HG03280 (cell line): Measurements from ENCODE around the gene TLX2.

ENCODE experiments used
- ATAC-seq: cut with Tn5 transposase; IDR thresholded peaks from one replicate; pipeline ENCODE4 v1.9.1; 2021; ENCODE audit warnings: mild to moderate bottlenecking, moderate library complexity; ENCODE audit not compliant: unreplicated experiment

The TLX2 gene

GRCh38 chr2:74511104-74511989, 2.9 kb upstream of the TLX2 start:
- ATAC-seq, result no peak

DNA sequence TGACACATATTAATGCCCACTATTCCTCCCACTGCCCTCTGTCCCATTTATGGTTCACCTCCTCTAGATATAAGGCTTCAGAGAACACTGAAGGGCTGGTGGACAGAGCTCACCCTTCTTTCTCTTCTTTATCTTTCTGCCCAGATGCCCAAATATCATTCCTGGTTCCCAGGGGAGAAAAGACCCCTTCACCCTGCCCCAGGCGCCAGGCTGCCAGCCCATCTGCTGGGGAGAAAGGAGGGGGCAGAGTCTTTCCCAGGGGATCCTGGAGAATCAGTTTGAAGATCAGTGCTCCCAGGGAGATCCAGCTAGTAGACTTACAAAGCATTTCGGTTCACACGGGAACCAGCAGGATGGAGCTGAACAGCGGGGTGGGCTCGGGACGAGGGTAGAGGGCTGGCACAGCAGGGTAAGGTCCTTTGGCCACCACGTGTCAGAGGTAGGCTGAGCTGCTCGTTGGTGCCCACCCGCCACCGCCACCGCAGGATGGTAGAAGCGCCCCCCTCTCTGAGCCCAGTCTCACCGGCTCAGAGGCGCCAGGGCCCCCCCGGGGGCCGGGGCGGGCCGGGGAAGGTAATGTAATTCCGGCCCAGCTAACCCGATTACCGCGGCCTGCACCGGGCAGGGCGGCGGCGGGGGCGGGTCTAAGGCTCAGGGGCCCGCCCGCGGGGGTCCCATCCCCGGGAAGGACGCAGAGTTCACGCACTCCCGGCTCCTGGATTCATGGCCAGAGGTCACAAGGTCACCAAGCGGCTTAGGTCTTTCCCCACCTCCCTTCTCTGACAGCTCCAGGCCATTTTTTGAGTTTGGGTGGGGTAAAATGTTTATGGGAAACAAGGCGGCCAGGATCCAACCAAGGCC, 1.3 kb upstream of the TLX2 start:
- no peak for ATAC-seq

DNA sequence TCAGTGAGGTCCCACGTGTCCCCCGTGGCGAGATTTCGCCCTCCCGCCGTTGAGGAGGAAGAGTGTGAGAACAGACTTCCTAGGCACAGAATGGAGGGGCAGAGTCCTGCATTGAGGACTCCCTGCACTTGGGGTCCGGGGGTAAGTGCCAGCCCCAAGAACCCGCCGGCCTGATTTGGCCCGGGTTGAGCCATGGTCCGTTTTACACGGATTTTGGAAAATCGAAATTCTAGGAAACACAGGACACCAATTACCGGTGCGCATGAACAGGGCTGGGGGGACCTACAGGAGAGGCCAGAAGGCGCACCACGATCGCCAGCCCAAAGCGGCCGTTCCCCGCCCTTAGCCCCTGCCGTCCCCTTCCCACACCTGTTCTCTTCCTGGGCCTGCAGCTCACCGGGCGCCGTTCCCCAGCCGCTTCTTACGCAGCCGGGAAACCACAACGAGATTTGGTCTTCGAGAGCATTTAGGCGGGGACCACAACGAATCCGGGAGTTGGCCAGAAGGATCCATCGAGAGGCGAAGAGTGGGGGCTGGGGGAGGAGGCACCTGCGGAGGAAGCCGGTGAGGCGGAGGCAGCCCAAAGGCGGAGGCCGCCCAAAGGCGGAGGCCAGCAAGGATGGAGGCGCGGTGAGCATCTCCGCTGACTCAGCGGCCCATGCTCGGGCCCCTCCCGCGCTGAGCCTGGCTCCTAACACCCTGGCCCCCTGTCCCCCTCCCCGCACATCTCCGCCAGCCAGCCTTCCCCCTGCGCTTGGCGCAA, 464 bp upstream of the TLX2 start:
- no peak for ATAC-seq

DNA sequence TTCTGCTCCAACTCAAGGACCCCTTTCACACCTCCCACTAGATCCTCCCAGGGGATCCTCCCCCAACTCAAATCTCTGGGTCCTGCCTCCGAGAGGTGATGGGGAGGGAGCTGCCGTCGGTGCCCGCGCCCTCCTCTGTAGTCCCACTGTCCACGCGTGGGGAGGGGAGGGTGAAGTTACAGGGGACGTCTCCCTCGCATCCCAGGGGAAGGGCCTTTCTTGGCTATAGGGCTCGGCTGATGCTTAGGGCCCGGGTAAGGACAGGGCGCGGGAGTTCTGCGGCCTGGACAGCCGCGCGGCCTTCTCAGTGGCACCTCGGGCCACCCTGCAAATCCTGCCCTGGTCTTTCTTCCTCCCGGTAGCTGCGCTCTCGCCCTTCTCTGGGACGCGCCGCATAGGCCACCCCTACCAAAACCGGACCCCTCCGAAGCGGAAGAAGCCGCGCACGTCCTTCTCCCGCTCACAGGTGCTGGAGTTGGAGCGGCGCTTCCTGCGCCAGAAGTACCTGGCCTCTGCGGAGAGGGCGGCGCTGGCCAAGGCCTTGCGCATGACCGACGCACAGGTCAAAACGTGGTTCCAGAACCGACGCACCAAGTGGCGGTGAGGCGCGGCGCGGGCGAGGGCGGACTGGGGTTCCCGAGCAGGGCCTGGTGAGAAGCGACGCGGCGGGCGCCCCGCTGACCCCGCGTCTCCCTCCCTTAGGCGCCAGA, 1.2 kb downstream of the TLX2 start:
- ATAC-seq, result peak; percentile 19

DNA sequence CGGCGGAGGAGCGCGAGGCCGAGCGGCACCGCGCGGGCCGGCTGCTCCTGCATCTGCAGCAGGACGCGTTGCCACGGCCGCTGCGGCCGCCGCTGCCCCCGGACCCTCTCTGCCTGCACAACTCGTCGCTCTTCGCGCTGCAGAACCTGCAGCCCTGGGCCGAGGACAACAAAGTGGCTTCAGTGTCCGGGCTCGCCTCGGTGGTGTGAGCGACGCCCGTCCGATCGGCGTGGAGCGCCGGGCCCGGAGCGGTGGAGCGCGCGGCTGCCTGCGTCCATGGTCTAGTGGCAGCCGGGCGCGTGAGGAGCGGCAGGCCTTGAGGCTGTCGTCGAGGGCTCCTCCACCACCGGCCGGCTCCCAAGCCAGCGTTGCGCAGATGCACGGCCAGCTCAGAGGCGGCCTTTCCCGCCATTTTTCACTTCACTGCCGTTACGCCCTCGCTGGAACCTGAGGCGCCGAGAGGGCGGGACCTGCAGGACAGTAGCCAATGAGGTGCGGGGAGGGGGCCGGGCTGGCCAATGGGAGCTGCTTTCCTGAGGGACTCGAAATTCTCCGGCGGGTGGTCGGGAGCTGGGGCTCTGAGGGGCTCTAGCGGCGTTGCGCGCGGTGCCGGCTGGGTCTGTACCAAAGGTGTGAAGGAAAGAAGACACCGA, 1.9 kb downstream of the TLX2 start:
- ATAC-seq, result peak; percentile 75

GRCh38 chr2:74516650-74517049, 2.4 kb downstream of the TLX2 start:
- ATAC-seq, result no peak

DNA sequence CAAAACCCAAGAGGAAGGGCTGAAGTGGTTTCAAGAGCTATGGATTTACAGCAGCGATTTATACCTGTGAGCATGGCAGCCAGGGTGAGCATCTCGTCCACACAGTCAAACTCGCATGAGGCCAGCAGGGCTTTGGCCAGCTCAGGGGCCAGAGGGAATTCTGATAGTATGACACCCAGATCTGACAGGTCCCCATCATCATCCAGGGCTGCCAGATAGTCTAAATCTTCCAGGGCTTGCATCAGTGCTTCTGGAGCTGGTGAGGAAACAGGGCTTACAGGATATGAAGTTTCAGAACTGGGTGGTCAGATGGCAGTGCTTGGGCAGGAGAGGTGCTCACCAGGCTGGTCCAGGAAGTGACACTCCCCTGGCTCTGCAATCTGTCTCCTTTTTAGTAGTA, 8.3 kb downstream of the TLX2 start:
- no peak for ATAC-seq

GRCh38 chr2:74524005-74524404, 9.8 kb downstream of the TLX2 start:
- no peak for ATAC-seq

DNA sequence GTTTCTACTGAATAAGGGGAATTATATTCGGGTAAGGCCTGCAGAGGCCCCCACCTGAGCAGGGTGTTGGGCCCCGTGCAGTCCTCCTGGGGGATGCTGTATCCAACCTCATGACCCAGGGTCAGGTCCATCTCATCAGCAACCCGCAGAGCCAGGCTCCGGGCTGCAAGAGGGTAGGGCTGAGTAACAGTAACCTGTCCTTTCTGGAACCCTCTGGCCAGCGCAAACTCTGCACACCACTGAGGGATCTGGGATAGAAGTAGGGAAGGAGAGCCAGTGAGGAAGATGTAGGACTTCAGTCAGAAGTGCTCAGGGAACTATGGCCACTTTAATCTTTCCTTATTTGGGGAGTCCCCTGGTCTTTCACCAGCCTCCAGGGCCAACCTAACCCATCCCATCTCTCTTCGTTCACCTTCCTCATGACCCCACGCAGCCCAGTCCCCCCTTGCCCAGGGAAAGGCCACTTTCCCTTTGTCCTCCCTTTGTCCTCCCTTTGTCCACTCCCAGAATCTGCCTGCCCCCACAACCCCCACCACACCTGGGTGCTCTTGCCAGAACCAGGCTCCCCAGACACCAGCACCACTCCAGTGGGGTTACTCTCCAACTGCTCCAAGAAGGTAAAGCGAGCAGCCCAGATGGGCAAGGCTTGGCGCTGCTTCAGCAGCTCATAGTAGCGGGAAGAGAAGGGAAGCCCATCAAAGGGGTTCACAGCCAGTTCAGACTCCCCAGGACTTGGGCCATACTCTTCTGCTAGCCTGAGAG, 10.9 kb downstream of the TLX2 start:
- ATAC-seq, result no peak

- no peak for ATAC-seq
Measured at GRCh38 chr2:74525717-74526648, 11.7 kb downstream of the TLX2 start, which contains the start of gene DQX1. Gene DQX1 (minus strand): TSS chr2:74526231. CDS start chr2:74525729, 502 bp downstream.

DNA sequence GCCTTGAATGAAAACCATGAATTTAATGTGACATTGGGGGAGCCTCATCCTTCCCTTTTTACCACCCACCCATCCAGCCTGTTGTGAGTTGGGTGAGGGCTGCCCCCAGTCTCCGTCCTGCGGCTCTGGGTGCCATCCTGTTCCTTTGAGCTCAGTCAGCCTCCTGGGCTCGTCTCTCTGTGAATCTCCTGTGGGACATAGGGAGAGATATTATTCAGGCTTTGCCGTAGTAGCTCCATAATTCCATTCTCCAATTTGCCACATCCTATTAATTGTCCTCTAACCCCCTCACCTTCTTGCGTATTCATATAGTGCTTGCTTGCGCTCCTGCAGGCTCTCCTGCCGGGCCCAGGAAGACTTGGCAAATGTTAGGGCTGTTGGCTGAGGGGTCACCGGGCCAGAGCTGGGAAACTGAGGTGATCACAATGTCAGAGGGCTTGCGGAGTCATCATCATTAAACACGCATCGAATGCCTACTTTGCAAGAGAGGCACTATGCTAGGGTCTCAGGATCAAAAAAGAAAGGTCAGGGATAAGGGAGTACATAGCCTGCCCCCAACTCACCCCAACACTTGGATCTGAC, 12.5 kb downstream of the TLX2 start:
- no peak for ATAC-seq

GRCh38 chr2:74527741-74528140, 13.5 kb downstream of the TLX2 start:
- ATAC-seq, result no peak

GRCh38 chr2:74528600-74529356, 14.5 kb downstream of the TLX2 start:
- ATAC-seq, result peak; percentile 3

- peak; percentile 79 for ATAC-seq
Measured at GRCh38 chr2:74529357-74530238, 15.3 kb downstream of the TLX2 start, which contains the start of the genes AUP1 and HTRA2. Gene AUP1 (minus strand): TSS chr2:74529706. CDS start chr2:74529629, 77 bp downstream. Gene HTRA2 (plus strand): TSS chr2:74529933. CDS start chr2:74530007, 74 bp downstream.

DNA sequence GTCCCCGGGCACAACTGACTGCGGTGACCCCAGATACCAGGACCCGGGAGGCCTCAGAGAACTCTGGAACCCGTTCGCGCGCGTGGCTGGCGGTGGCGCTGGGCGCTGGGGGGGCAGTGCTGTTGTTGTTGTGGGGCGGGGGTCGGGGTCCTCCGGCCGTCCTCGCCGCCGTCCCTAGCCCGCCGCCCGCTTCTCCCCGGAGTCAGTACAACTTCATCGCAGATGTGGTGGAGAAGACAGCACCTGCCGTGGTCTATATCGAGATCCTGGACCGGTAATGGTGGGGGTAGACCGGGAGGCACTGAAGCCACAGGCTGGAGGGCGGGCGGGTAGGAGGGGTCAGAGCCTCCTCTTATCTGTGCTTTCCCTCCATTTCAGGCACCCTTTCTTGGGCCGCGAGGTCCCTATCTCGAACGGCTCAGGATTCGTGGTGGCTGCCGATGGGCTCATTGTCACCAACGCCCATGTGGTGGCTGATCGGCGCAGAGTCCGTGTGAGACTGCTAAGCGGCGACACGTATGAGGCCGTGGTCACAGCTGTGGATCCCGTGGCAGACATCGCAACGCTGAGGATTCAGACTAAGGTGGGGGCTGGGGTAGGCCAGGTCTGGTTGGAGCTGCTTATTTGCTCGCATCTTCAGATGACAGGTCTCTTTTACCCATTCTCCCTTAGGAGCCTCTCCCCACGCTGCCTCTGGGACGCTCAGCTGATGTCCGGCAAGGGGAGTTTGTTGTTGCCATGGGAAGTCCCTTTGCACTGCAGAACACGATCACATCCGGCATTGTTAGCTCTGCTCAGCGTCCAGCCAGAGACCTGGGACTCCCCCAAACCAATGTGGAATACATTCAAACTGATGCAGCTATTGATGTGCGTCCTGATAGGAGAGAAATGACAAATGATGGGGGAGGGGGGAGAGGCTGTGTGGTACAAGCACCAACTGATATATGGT, 16.3 kb downstream of the TLX2 start:
- ATAC-seq, result peak; percentile 27
